ENCODE results near the gene SPACA6.

GRCh38 chr19:51702103-51702824, 9.1 kb downstream of the SPACA6 start:
- no peak for TF ChIP-seq POLR2A (IDR thresholded peaks at IDR 0.05)
- TF ChIP-seq CTCF (IDR thresholded peaks at IDR 0.05): no peak
